MM.1S (cell line): ENCODE results near the gene PROK1.

ENCODE experiments used
- EZH2phosphoT487 ChIP-seq: fragments of 300-600 bp; sonication (generic); IDR thresholded peaks from 2 replicates; pipeline ENCODE4 v1.6.1; 2018; ENCODE audit warnings: antibody characterized with exemption, low read length
- TF ChIP-seq, protein P1 (sequence below): fragments of 300-600 bp; sonication (generic); IDR thresholded peaks from 2 replicates; pipeline ENCODE4 v1.5.1; 2016; ENCODE audit warnings: antibody characterized with exemption, low read length, mixed read lengths

DNA sequence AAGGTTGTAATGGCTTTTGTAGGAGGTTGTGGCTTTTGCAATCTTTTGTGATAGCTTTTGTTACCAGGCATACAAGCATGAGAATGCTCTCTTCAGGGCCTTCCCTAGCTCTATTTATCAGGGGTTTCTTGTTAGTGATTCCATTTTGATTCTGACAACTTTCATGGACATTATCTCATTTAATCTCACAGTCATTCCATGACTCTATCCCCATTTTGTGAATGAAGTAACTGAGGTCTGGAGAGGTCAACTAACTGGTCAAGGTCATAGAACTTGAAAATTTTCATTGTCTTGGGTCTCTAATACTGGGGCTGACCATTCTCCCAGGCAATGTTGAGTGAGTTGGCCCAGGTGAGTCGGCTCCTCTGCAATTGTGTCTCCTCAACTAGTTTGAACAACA, 32.2 kb upstream of the PROK1 start:
- TF ChIP-seq, protein P1, sequence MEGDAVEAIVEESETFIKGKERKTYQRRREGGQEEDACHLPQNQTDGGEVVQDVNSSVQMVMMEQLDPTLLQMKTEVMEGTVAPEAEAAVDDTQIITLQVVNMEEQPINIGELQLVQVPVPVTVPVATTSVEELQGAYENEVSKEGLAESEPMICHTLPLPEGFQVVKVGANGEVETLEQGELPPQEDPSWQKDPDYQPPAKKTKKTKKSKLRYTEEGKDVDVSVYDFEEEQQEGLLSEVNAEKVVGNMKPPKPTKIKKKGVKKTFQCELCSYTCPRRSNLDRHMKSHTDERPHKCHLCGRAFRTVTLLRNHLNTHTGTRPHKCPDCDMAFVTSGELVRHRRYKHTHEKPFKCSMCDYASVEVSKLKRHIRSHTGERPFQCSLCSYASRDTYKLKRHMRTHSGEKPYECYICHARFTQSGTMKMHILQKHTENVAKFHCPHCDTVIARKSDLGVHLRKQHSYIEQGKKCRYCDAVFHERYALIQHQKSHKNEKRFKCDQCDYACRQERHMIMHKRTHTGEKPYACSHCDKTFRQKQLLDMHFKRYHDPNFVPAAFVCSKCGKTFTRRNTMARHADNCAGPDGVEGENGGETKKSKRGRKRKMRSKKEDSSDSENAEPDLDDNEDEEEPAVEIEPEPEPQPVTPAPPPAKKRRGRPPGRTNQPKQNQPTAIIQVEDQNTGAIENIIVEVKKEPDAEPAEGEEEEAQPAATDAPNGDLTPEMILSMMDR: no peak
- no peak for TF ChIP-seq EZH2phosphoT487
